HepG2 (cell line): ENCODE data around the gene ELP2. TPM values are rescaled to one million over a fixed set of nuclear protein-coding genes. Genes with fewer than 3 reads are reported as not detected.

ENCODE experiments used
- ATAC-seq: fragments of 200-7000 bp; cut with Tn5 transposase; 3 replicates; pipeline ENCODE4 v1.9.1; 2020; ENCODE audit warnings: mild to moderate bottlenecking, moderate library complexity
- BruUV-seq: library from RNA; stranded (reverse); fragments of 400-500 nt; replicated peaks from 2 replicates; lab custom pipeline; 2021; lab: Mats Ljungman, UMichigan
- CTCF ChIA-PET: fragments of 300-600 bp; formaldehyde crosslinking; extraction: SDS; loops from one replicate; lab custom pipeline; 2021; ENCODE audit warnings: low total read pairs, inconsistent platforms, low intra/inter-chr PET ratio; lab: Yijun Ruan, JAX
- POLR2A ChIA-PET: fragments of 350-600 bp; sonication (Branson Sonifier 250); formaldehyde crosslinking; loops from one replicate; lab custom pipeline; 2020; ENCODE audit warnings: antibody characterized with exemption, inconsistent platforms; lab: Yijun Ruan, JAX
- DNase-seq: peaks from one replicate; pipeline ENCODE4 v3.0.0-alpha.2; 2015; ENCODE audit warnings: low spot score
- FAIRE-seq: peaks from 3 replicates; lab custom pipeline; 2011; peaks lifted over from hg19 to GRCh38; lab: Jason Lieb, UNC
- H2AFZ ChIP-seq: one replicate; pipeline ENCODE4 v1.6.1; 2011; ENCODE audit warnings: low read length, inconsistent platforms
- H3K27ac ChIP-seq: fragments of 300-600 bp; 3 replicates; pipeline ENCODE4 v1.8.0; 2011; ENCODE audit warnings: mixed run types, mild to moderate bottlenecking, mixed read lengths, low read length, inconsistent platforms; ENCODE audit not compliant: insufficient read depth; ENCODE audit errors: extremely low read length
- H3K27me3 ChIP-seq, 2 experiments: fragments of 200-600 bp in 1 of 2; 2 replicates in 1 of 2; 3 replicates in 1 of 2; pipeline versions ENCODE4 v1.6.0 to v1.8.0; 2011; ENCODE audit warnings: low read length in 2 of 2, mild to moderate bottlenecking in 2 of 2, moderate library complexity in 2 of 2, inconsistent platforms in 1 of 2; ENCODE audit not compliant: insufficient read depth in 2 of 2, control insufficient read depth in 1 of 2
- H3K36me3 ChIP-seq, 2 experiments: fragments of 200-600 bp in 1 of 2; replicated peaks in 1 of 2; 2 replicates in 1 of 2; 3 replicates in 1 of 2; pipeline versions ENCODE4 v1.5.1 to v1.8.0; 2011; ENCODE audit warnings: low read length in 2 of 2, inconsistent platforms in 1 of 2; ENCODE audit not compliant: insufficient read depth in 2 of 2, control insufficient read depth in 1 of 2
- H3K4me1 ChIP-seq: 2 replicates; pipeline ENCODE4 v1.5.1; 2012; ENCODE audit warnings: low read length, inconsistent platforms; ENCODE audit not compliant: insufficient read depth
- H3K4me2 ChIP-seq: 2 replicates; pipeline ENCODE4 v1.6.0; 2011; ENCODE audit warnings: low read depth, low read length, inconsistent platforms
- H3K4me3 ChIP-seq, 3 experiments: fragments of 200-600 bp in 1 of 3; sonication (generic), shearing (Covaris generic) in 1 of 3; replicated peaks in 1 of 3; 2 replicates each; pipeline ENCODE4 v1.5.1; 2011 to 2016; ENCODE audit warnings: low read length in 3 of 3, inconsistent platforms in 2 of 3, low read depth in 2 of 3, mild to moderate bottlenecking in 2 of 3, control low read depth in 1 of 3, mixed read lengths in 1 of 3; ENCODE audit not compliant: insufficient read depth in 1 of 3
- H3K79me2 ChIP-seq: one replicate; pipeline ENCODE4 v1.6.1; 2011; ENCODE audit warnings: low read length, inconsistent platforms; ENCODE audit not compliant: insufficient read depth
- H3K9ac ChIP-seq: 2 replicates; pipeline ENCODE4 v1.6.0; 2011; ENCODE audit warnings: mild to moderate bottlenecking, low read depth, low read length, inconsistent platforms; ENCODE audit not compliant: insufficient read depth
- H3K9me3 ChIP-seq: 2 replicates; pipeline ENCODE4 v1.5.1; 2012; ENCODE audit warnings: mild to moderate bottlenecking, low read length
- H4K20me1 ChIP-seq: 2 replicates; pipeline ENCODE4 v1.6.0; 2011; ENCODE audit warnings: inconsistent platforms, mild to moderate bottlenecking, low read length, moderate library complexity; ENCODE audit not compliant: insufficient read depth
- CEBPB ChIP-seq: IDR thresholded peaks from 2 replicates; pipeline ENCODE4 v1.6.1; 2011; ENCODE audit warnings: low read depth, low read length, improper control_type of control experiment, borderline replicate concordance
- HES4 ChIP-seq: sonication (generic); formaldehyde crosslinking; IDR thresholded peaks from 2 replicates; pipeline ENCODE4 v1.9.0; 2021; ENCODE audit warnings: mild to moderate bottlenecking, missing genetic modification reagents, borderline replicate concordance
- MAF1 ChIP-seq: sonication (generic); formaldehyde crosslinking; IDR thresholded peaks from 2 replicates; pipeline ENCODE4 v1.5.0; 2020; ENCODE audit warnings: missing genetic modification reagents, borderline replicate concordance
- MLXIP ChIP-seq: sonication (generic); formaldehyde crosslinking; IDR thresholded peaks from 2 replicates; pipeline ENCODE4 v1.9.0; 2021; ENCODE audit warnings: missing genetic modification reagents, borderline replicate concordance
- RAD51 ChIP-seq: fragments of 450-650 bp; IDR thresholded peaks from 2 replicates; pipeline ENCODE4 v1.6.1; 2016; ENCODE audit warnings: borderline replicate concordance
- SP4 ChIP-seq: sonication (generic); formaldehyde crosslinking; IDR thresholded peaks from 2 replicates; pipeline ENCODE4 v1.8.1; 2023; ENCODE audit warnings: mild to moderate bottlenecking, missing genetic modification reagents
- TRIM24 ChIP-seq: sonication (generic); formaldehyde crosslinking; IDR thresholded peaks from 2 replicates; pipeline ENCODE4 v1.8.0; 2022; ENCODE audit warnings: mild to moderate bottlenecking, missing genetic modification reagents
- ZNF660 ChIP-seq: sonication (generic); formaldehyde crosslinking; IDR thresholded peaks from 2 replicates; pipeline ENCODE4 v1.5.1; 2020; ENCODE audit warnings: mild to moderate bottlenecking, low read depth, missing genetic modification reagents, borderline replicate concordance
- ZNF691 ChIP-seq: sonication (generic); formaldehyde crosslinking; IDR thresholded peaks from 2 replicates; pipeline ENCODE4 v1.4.0; 2020; ENCODE audit warnings: missing genetic modification reagents, low read depth, mild to moderate bottlenecking, borderline replicate concordance
- ZNF713 ChIP-seq: sonication (generic); formaldehyde crosslinking; IDR thresholded peaks from 2 replicates; pipeline ENCODE4 v1.4.0; 2020; ENCODE audit warnings: mild to moderate bottlenecking, missing genetic modification reagents
- ZSCAN25 ChIP-seq: sonication (generic); formaldehyde crosslinking; IDR thresholded peaks from 2 replicates; pipeline ENCODE4 v1.8.0; 2022; ENCODE audit warnings: mild to moderate bottlenecking, missing genetic modification reagents
- WGBS: methylation state at CpG from one replicate; pipeline ENCODE4 v1.1.6; 2017; ENCODE audit warnings: low lambda C conversion rate; 5-methylcytosine and 5-hydroxymethylcytosine counted together
- in situ Hi-C: cut with HindIII; loops from 2 replicates; pipeline ENCODE4 v1.10.0; 2017; ENCODE audit warnings: low pct_unique_long_range_greater_than_20kb; ENCODE audit not compliant: extremely low pct_ligation_motif_present
- intact Hi-C: fragments of 100-400 bp; cut with micrococcal nuclease; formaldehyde crosslinking; loops from one replicate; pipeline ENCODE4 v1.10.0; 2022; ENCODE audit not compliant: unreplicated experiment
- polyA plus RNA-seq, 8 experiments: library from polyadenylated mRNA; depleted of rRNA in 3 of 8; stranded (reverse) in 7 of 8; unstranded in 1 of 8; fragments of >200 nt; fragmentation: Illumina TruSeq in 4 of 8; extraction: Trizol in 4 of 8; gene quantifications; 2 replicates each; pipeline versions ENCODE4 v1.2.1 to v1.2.3, GENCODE V29; 2011 to 2016; ENCODE audit warnings: low read depth in 4 of 8, missing spikeins in 1 of 8, mixed read lengths in 1 of 8; ENCODE audit not compliant: insufficient read depth in 1 of 8
- total RNA-seq, 5 experiments: library from RNA; depleted of rRNA; stranded (reverse); fragments of >200 nt; fragmentation: Illumina TruSeq; extraction: Trizol; gene quantifications; 2 replicates each; pipeline ENCODE4 v1.2.3, GENCODE V29; 2016; ENCODE audit warnings: low read depth in 1 of 5

ELP2 gene
- total and polyA plus RNA-seq, 2 of the 13 experiments (the other 11 are each of a cell fraction or from before 2014, with no cell fraction given): 98.7 to 100 TPM

- CTCF ChIA-PET: no interaction called here
- no peak for ATAC-seq
Observed at GRCh38 chr18:36120297-36120696, 9.4 kb upstream of the ELP2 start.

GRCh38 chr18:36124841-36125240 is 4.9 kb upstream of the ELP2 start:
- Histone ChIP-seq H3K9ac (no peak overlapping the region), H3K27ac (no peak overlapping the region), H3K4me3 (no peak overlapping the region), H4K20me1 (no peaks in the 10 kb centered on the region), H2AFZ (no peak overlapping the region), H3K4me1 (peaks cover 27% of the 10 kb centered on the region), H3K36me3 (peaks cover 2 to 24% of the 10 kb centered on the region in 2 experiments), H3K27me3 (no peaks in the 10 kb centered on the region), H3K9me3 (no peaks in the 10 kb centered on the region), H3K4me2 (no peak overlapping the region), H3K79me2 (peaks cover 15% of the 10 kb centered on the region)
- FAIRE-seq: no peak
- ChIA-PET POLR2A (no interaction called here), CTCF (no interaction called here)
- BruUV-seq: no TSS peak
- intact Hi-C loops: no loop called here
- no peak for DNase-seq
- ATAC-seq: no peak
- TF ChIP-seq ZNF691 (no peak), ZSCAN25 (CRISPR knock-in tag) (no peak), ZNF713 (CRISPR knock-in tag) (no peak), MAF1 (CRISPR knock-in tag) (no peak), HES4 (CRISPR knock-in tag) (no peak), MLXIP (no peak), ZNF660 (CRISPR knock-in tag) (no peak), RAD51 (no peak)
- 95% methylated on average over 4 of the region's 4 CpGs for WGBS
- in situ Hi-C loops: no loop called here

More at GRCh38 chr18:36120297-36120696, 9.4 kb upstream of the ELP2 start:
- Histone ChIP-seq H3K4me3 (no peak overlapping the region), H3K9me3 (no peaks in the 10 kb centered on the region), H3K4me1 (peaks cover 5% of the 10 kb centered on the region; the same call in 1 of the 2 replicates), H3K27me3 (no peaks in the 10 kb centered on the region), H3K36me3 (peaks cover 7 to 37% of the 10 kb centered on the region in 2 experiments; a peak in 4 of 5 replicates), H4K20me1 (no peaks in the 10 kb centered on the region), H3K4me2 (no peak overlapping the region), H3K9ac (no peak overlapping the region), H2AFZ (no peak overlapping the region), H3K79me2 (no peaks in the 10 kb centered on the region), H3K27ac (no peak overlapping the region)
- DNase-seq (no peak), FAIRE-seq (no peak)
- in situ Hi-C loops: no loop called here
- TF ChIP-seq TRIM24 (CRISPR knock-in tag) (no peak), SP4 (no peak), CEBPB (0 out of 2 replicates have a peak, but pooled peaks have one; percentile 3)
- POLR2A ChIA-PET: no interaction called here
- WGBS: 93% methylated on average over 3 of the region's 3 CpGs
- intact Hi-C loops: no loop called here
- no TSS peak for BruUV-seq
